NK-92 treated with Interleukin-12 subunit alpha and Interleukin-12 subunit beta, amount 100 ng/mL, for 24 hours (cell line): ENCODE measurements around the gene RTP3.
"Not testable (repeated sequence)": the region's sequence is repeated elsewhere in the genome, so short reads cannot be mapped to it uniquely, and the experiment has no call there.

Experiments
- DNase-seq: peaks from one replicate; lab custom pipeline; 2025; lab: John Stamatoyannopoulos, UW

The RTP3 gene

GRCh38 chr3:46491089-46492070 lies 6.4 kb upstream of the RTP3 start:
- no peak for DNase-seq

- no peak for DNase-seq
These were observed 4.8 kb upstream of the RTP3 start for GRCh38 chr3:46492890-46493547.

- DNase-seq = not testable (repeated sequence)
These were observed 3.3 kb upstream of the RTP3 start for GRCh38 chr3:46494491-46494890.

- DNase-seq = no peak
These were observed 1.8 kb upstream of the RTP3 start for GRCh38 chr3:46495901-46496456.

GRCh38 chr3:46496746-46497555 lies 825 bp upstream of the RTP3 start:
- DNase-seq = peak; percentile 15

GRCh38 chr3:46498916-46499519 lies 1.2 kb downstream of the RTP3 start:
- no peak for DNase-seq

- no peak for DNase-seq
These were observed 3.2 kb downstream of the RTP3 start for GRCh38 chr3:46500656-46501635.

- no peak for DNase-seq
These were observed 3.9 kb downstream of the RTP3 start for GRCh38 chr3:46501702-46502101.

GRCh38 chr3:46503200-46503874 lies 5.6 kb downstream of the RTP3 start:
- no peak for DNase-seq

- no peak for DNase-seq
These were observed 7.0 kb downstream of the RTP3 start for GRCh38 chr3:46504789-46505188.

GRCh38 chr3:46505953-46506352 lies 8.2 kb downstream of the RTP3 start:
- DNase-seq = no peak

- DNase-seq = no peak
These were observed 8.8 kb downstream of the RTP3 start for GRCh38 chr3:46506526-46506925.

- DNase-seq = no peak
These were observed 11.2 kb downstream of the RTP3 start for GRCh38 chr3:46508850-46509591.

- no peak for DNase-seq
These were observed 11.9 kb downstream of the RTP3 start for GRCh38 chr3:46509661-46510187.

- no peak for DNase-seq
These were observed 14.5 kb downstream of the RTP3 start for GRCh38 chr3:46512191-46512749.

- no peak for DNase-seq
These were observed 18.7 kb downstream of the RTP3 start for GRCh38 chr3:46516521-46516920.

- no peak for DNase-seq
These were observed 19.4 kb downstream of the RTP3 start for GRCh38 chr3:46517016-46517783.

- DNase-seq = no peak
These were observed 20.0 kb downstream of the RTP3 start for GRCh38 chr3:46517784-46518181.
